ENCODE measurements around the gene RUSF1. TPM values are rescaled to one million over a fixed set of nuclear protein-coding genes. Genes with fewer than 3 reads are reported as not detected.

The RUSF1 gene
- total RNA-seq, 1 experiment from 2014 or later: 30.5 TPM

GRCh38 chr16:31466381-31466841 lies 41.8 kb downstream of the RUSF1 start:
- POLR2A ChIA-PET: no interaction called here
- Mint-ChIP-seq H3K27ac (ENCODE audit: unreplicated experiment) (no peak overlapping the region), H3K27me3 (ENCODE audit: insufficient read depth, unreplicated experiment) (no peaks in the 10 kb centered on the region), H3K36me3 (ENCODE audit: insufficient read depth, unreplicated experiment) (peaks cover 32% of the 10 kb centered on the region), H3K9me3 (ENCODE audit: unreplicated experiment) (no peaks in the 10 kb centered on the region), H3K4me3 (ENCODE audit: unreplicated experiment) (no peak overlapping the region), H3K4me1 (ENCODE audit: low read depth, unreplicated experiment) (peaks cover 4% of the 10 kb centered on the region)
- DNase-seq: no peak
- H3K4me1 ChIP-seq: no peaks in the 10 kb centered on the region; the same call in 1 of the 2 replicates
- H3K9me3 ChIP-seq: no peaks in the 10 kb centered on the region
- H3K4me3 ChIP-seq (ENCODE audit: low read depth, low read length): no peak overlapping the region
- no TSS peak for BruUV-seq (replicated peaks)
- CTCF ChIA-PET: no interaction called here
- H3K36me3 ChIP-seq (ENCODE audit: control insufficient read depth, insufficient read depth, low read length): peaks cover 1% of the 10 kb centered on the region; the same call in 1 of the 2 replicates
- intact Hi-C loops (cut with micrococcal nuclease; ENCODE audit: unreplicated experiment): no loop called here
- no peaks in the 10 kb centered on the region for H3K27me3 ChIP-seq (replicated peaks; ENCODE audit: control insufficient read depth, insufficient read depth, low read length)
- TF ChIP-seq, protein P1, sequence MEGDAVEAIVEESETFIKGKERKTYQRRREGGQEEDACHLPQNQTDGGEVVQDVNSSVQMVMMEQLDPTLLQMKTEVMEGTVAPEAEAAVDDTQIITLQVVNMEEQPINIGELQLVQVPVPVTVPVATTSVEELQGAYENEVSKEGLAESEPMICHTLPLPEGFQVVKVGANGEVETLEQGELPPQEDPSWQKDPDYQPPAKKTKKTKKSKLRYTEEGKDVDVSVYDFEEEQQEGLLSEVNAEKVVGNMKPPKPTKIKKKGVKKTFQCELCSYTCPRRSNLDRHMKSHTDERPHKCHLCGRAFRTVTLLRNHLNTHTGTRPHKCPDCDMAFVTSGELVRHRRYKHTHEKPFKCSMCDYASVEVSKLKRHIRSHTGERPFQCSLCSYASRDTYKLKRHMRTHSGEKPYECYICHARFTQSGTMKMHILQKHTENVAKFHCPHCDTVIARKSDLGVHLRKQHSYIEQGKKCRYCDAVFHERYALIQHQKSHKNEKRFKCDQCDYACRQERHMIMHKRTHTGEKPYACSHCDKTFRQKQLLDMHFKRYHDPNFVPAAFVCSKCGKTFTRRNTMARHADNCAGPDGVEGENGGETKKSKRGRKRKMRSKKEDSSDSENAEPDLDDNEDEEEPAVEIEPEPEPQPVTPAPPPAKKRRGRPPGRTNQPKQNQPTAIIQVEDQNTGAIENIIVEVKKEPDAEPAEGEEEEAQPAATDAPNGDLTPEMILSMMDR (IDR thresholded peaks at IDR 0.05; ENCODE audit: insufficient read depth in 1 of 2, low read depth in 1 of 2, low read length in 1 of 2, severe bottlenecking in 1 of 2, unreplicated experiment in 1 of 2): no peak

DNA sequence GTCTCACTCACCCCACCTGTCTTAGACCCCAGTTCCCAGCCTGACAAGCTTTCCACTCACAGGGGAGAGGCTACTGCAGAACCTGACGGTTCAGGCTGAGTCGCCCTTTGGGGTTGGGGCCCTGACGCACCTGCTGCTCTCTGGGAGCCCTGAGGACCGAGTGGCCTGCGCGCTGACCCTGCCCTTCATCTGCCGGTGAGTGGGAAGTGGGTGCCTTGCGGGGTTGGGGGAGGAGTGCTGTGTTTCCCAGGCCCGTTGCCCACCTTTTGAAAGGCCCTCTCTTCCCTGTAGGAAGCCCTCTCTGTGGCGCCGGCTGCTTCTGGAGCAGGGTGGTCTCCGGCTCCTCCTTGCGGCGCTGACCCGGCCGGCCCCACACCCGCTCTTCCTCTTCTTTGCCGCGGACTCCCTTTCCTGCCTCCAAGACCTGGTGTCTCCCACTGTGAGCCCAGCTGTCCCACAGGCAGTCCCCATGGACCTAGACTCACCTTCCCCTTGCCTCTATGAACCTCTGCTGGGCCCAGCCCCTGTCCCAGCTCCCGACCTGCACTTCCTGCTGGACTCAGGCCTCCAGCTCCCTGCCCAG lies 42.3 kb downstream of the RUSF1 start:
- TF ChIP-seq, protein P1 (IDR thresholded peaks at IDR 0.05; ENCODE audit: insufficient read depth in 1 of 2, low read depth in 1 of 2, low read length in 1 of 2, severe bottlenecking in 1 of 2, unreplicated experiment in 1 of 2): no peak
- no TSS peak for BruUV-seq (replicated peaks)
- no peak overlapping the region for H3K4me3 ChIP-seq (ENCODE audit: low read depth, low read length)
- Mint-ChIP-seq H3K4me3 (ENCODE audit: unreplicated experiment) (no peak overlapping the region), H3K27ac (ENCODE audit: unreplicated experiment) (no peak overlapping the region), H3K36me3 (ENCODE audit: insufficient read depth, unreplicated experiment) (peaks cover 32% of the 10 kb centered on the region), H3K4me1 (ENCODE audit: low read depth, unreplicated experiment) (no peaks in the 10 kb centered on the region), H3K9me3 (ENCODE audit: unreplicated experiment) (no peaks in the 10 kb centered on the region), H3K27me3 (ENCODE audit: insufficient read depth, unreplicated experiment) (no peaks in the 10 kb centered on the region)
- intact Hi-C loops (cut with micrococcal nuclease; ENCODE audit: unreplicated experiment): no loop called here
- no peaks in the 10 kb centered on the region for H3K9me3 ChIP-seq
- POLR2A ChIA-PET: no interaction called here
- CTCF ChIA-PET: no interaction called here
- H3K27me3 ChIP-seq (replicated peaks; ENCODE audit: control insufficient read depth, insufficient read depth, low read length): no peaks in the 10 kb centered on the region
- no peak for DNase-seq
- no peaks in the 10 kb centered on the region for H3K4me1 ChIP-seq
- H3K36me3 ChIP-seq (ENCODE audit: control insufficient read depth, insufficient read depth, low read length): peaks cover 1% of the 10 kb centered on the region; the same call in 1 of the 2 replicates

DNA sequence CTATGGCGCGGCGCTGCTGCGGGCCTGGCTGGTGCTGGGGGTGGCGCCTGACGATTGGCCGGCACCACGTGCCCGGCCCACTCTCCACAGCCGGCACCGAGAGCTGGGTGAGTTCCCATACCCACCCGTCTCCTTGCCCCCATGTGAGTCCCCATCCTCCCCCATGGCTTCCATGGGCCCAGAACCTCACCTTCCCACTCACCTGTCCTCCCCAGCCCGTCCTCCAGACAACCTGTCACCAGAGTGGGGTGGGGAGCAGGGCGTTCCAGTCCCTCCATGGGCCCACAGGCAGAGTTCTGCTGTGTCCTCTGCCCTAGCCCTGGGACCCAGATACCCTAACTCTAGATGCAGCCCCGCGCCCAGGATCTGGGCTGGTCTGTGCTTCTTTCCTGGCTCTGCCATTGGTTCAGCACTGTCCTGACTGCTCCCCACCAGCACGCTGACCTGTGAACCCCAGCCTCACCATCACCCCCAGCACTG lies 43.4 kb downstream of the RUSF1 start:
- CTCF ChIA-PET: no interaction called here
- TF ChIP-seq, protein P1 (IDR thresholded peaks at IDR 0.05; ENCODE audit: insufficient read depth in 1 of 2, low read depth in 1 of 2, low read length in 1 of 2, severe bottlenecking in 1 of 2, unreplicated experiment in 1 of 2): no peak
- intact Hi-C loops (cut with micrococcal nuclease; ENCODE audit: unreplicated experiment): no loop called here
- Histone ChIP-seq H3K36me3 (ENCODE audit: control insufficient read depth, insufficient read depth, low read length) (peaks cover 1% of the 10 kb centered on the region; the same call in 1 of the 2 replicates), H3K4me3 (ENCODE audit: low read depth, low read length) (no peak overlapping the region), H3K27me3 (replicated peaks; ENCODE audit: control insufficient read depth, insufficient read depth, low read length) (no peaks in the 10 kb centered on the region), H3K4me1 (peaks cover 6% of the 10 kb centered on the region; the same call in 1 of the 2 replicates), H3K9me3 (no peaks in the 10 kb centered on the region)
- Mint-ChIP-seq H3K36me3 (ENCODE audit: insufficient read depth, unreplicated experiment) (peaks cover 32% of the 10 kb centered on the region), H3K9me3 (ENCODE audit: unreplicated experiment) (no peaks in the 10 kb centered on the region), H3K4me3 (ENCODE audit: unreplicated experiment) (no peak overlapping the region), H3K27ac (ENCODE audit: unreplicated experiment) (no peak overlapping the region), H3K4me1 (ENCODE audit: low read depth, unreplicated experiment) (peaks cover 6% of the 10 kb centered on the region), H3K27me3 (ENCODE audit: insufficient read depth, unreplicated experiment) (no peaks in the 10 kb centered on the region)
- POLR2A ChIA-PET: no interaction called here
- no peak for DNase-seq
- BruUV-seq (replicated peaks): no TSS peak
